Measurements from ENCODE around the gene TFDP2.

- no peak for TF ChIP-seq GATA2 (IDR thresholded peaks at IDR 0.05; ENCODE audit: low read depth, low read length)
- no peak for TF ChIP-seq GATA3 (IDR thresholded peaks at IDR 0.05; ENCODE audit: low read depth, low read length)
Observed at GRCh38 chr3:141949399-141949798, 199.9 kb downstream of the TFDP2 start.
